SKM-1 (cell line): ENCODE results near the gene BTRC.

Experiments
- DNase-seq: peaks from one replicate; lab custom pipeline; 2025; ENCODE audit not compliant: unreplicated experiment; lab: John Stamatoyannopoulos, UW

BTRC gene

GRCh38 chr10:101564490-101564991 lies 210.6 kb downstream of the BTRC start:
- no peak for DNase-seq

GRCh38 chr10:101565370-101565900 lies 211.5 kb downstream of the BTRC start:
- DNase-seq = no peak

- no peak for DNase-seq
Observed at GRCh38 chr10:101565936-101566332, 212.0 kb downstream of the BTRC start.

- DNase-seq = no peak
Observed at GRCh38 chr10:101566333-101567164, 212.6 kb downstream of the BTRC start.

- no peak for DNase-seq
Observed at GRCh38 chr10:101567165-101568006, 213.4 kb downstream of the BTRC start.

GRCh38 chr10:101568054-101568745 lies 214.2 kb downstream of the BTRC start:
- DNase-seq = no peak

- DNase-seq = no peak
Observed at GRCh38 chr10:101569323-101569621, 215.3 kb downstream of the BTRC start.

- DNase-seq = peak; percentile 65
Observed at GRCh38 chr10:101569622-101570427, 215.9 kb downstream of the BTRC start.

GRCh38 chr10:101570428-101571270 lies 216.7 kb downstream of the BTRC start:
- DNase-seq = peak; percentile 65

- no peak for DNase-seq
Observed at GRCh38 chr10:101571271-101571925, 217.4 kb downstream of the BTRC start.

GRCh38 chr10:101572126-101572525 lies 218.2 kb downstream of the BTRC start:
- DNase-seq = no peak

- no peak for DNase-seq
Observed at GRCh38 chr10:101572785-101573184, 218.8 kb downstream of the BTRC start.

- no peak for DNase-seq
Observed at GRCh38 chr10:101573885-101574753, 220.2 kb downstream of the BTRC start.

- no peak for DNase-seq
Observed at GRCh38 chr10:101575091-101575490, 221.1 kb downstream of the BTRC start.

- no peak for DNase-seq
Observed at GRCh38 chr10:101575580-101576210, 221.7 kb downstream of the BTRC start.

GRCh38 chr10:101576211-101576863 lies 222.4 kb downstream of the BTRC start:
- DNase-seq = no peak
